ENCODE results near the gene MYO10.
"Not testable (repeated sequence)": the region's sequence is repeated elsewhere in the genome, so short reads cannot be mapped to it uniquely, and the experiment has no call there.

The MYO10 gene

GRCh38 chr5:16885635-16886365, 50.3 kb downstream of the MYO10 start:
- Histone ChIP-seq H2AFZ (ENCODE audit: low read depth, low read length) (no peak overlapping the region), H3K4me3 (ENCODE audit: low read length) (no peak overlapping the region), H3K4me1 (ENCODE audit: insufficient read depth, low read length) (peaks cover 22% of the 10 kb centered on the region), H3K9me3 (ENCODE audit: low read length) (no peaks in the 10 kb centered on the region), H3K36me3 (ENCODE audit: insufficient read depth, low read length) (no peaks in the 10 kb centered on the region), H3K27me3 (ENCODE audit: insufficient read depth, low read length) (no peaks in the 10 kb centered on the region)

GRCh38 chr5:16884595-16884994, 51.5 kb downstream of the MYO10 start:
- peaks cover 21% of the 10 kb centered on the region for H3K4me1 ChIP-seq (ENCODE audit: insufficient read depth, low read length)

GRCh38 chr5:16883806-16884205, 52.3 kb downstream of the MYO10 start:
- no peaks in the 10 kb centered on the region for H3K36me3 ChIP-seq (ENCODE audit: insufficient read depth, low read length)
- H3K4me3 ChIP-seq (ENCODE audit: low read length) = no peak overlapping the region
- peaks cover 19% of the 10 kb centered on the region for H3K4me1 ChIP-seq (ENCODE audit: insufficient read depth, low read length)
- H3K27me3 ChIP-seq (ENCODE audit: insufficient read depth, low read length) = no peaks in the 10 kb centered on the region
- H3K9me3 ChIP-seq (ENCODE audit: low read length) = no peaks in the 10 kb centered on the region
- H2AFZ ChIP-seq (ENCODE audit: low read depth, low read length) = no peak overlapping the region

More at GRCh38 chr5:16884595-16884994, 51.5 kb downstream of the MYO10 start:
- Histone ChIP-seq H3K27me3 (ENCODE audit: insufficient read depth, low read length) (no peaks in the 10 kb centered on the region), H3K9me3 (ENCODE audit: low read length) (no peaks in the 10 kb centered on the region), H3K4me3 (ENCODE audit: low read length) (no peak overlapping the region), H3K36me3 (ENCODE audit: insufficient read depth, low read length) (no peaks in the 10 kb centered on the region), H2AFZ (ENCODE audit: low read depth, low read length) (no peak overlapping the region)

- Histone ChIP-seq H2AFZ (ENCODE audit: low read depth, low read length) (no peak overlapping the region), H3K9me3 (ENCODE audit: low read length) (no peaks in the 10 kb centered on the region), H3K27me3 (ENCODE audit: insufficient read depth, low read length) (no peaks in the 10 kb centered on the region), H3K4me3 (ENCODE audit: low read length) (no peak overlapping the region), H3K36me3 (ENCODE audit: insufficient read depth, low read length) (no peaks in the 10 kb centered on the region), H3K4me1 (ENCODE audit: insufficient read depth, low read length) (peaks cover 19% of the 10 kb centered on the region)
Measured at GRCh38 chr5:16883176-16883575, 52.9 kb downstream of the MYO10 start.

GRCh38 chr5:16881251-16881650, 54.8 kb downstream of the MYO10 start:
- H3K36me3 ChIP-seq (ENCODE audit: insufficient read depth, low read length) = no peaks in the 10 kb centered on the region
- no peaks in the 10 kb centered on the region for H3K27me3 ChIP-seq (ENCODE audit: insufficient read depth, low read length)
- H3K4me1 ChIP-seq (ENCODE audit: insufficient read depth, low read length) = peaks cover 19% of the 10 kb centered on the region
- no peak overlapping the region for H2AFZ ChIP-seq (ENCODE audit: low read depth, low read length)
- H3K9me3 ChIP-seq (ENCODE audit: low read length) = no peaks in the 10 kb centered on the region
- no peak overlapping the region for H3K4me3 ChIP-seq (ENCODE audit: low read length)

GRCh38 chr5:16880547-16880946, 55.5 kb downstream of the MYO10 start:
- Histone ChIP-seq H3K4me3 (ENCODE audit: low read length) (no peak overlapping the region), H3K4me1 (ENCODE audit: insufficient read depth, low read length) (peaks cover 19% of the 10 kb centered on the region), H3K36me3 (ENCODE audit: insufficient read depth, low read length) (peaks cover 1% of the 10 kb centered on the region), H2AFZ (ENCODE audit: low read depth, low read length) (no peak overlapping the region), H3K27me3 (ENCODE audit: insufficient read depth, low read length) (no peaks in the 10 kb centered on the region), H3K9me3 (ENCODE audit: low read length) (no peaks in the 10 kb centered on the region)

- H3K27me3 ChIP-seq (ENCODE audit: insufficient read depth, low read length) = no peaks in the 10 kb centered on the region
- H3K36me3 ChIP-seq (ENCODE audit: insufficient read depth, low read length) = peaks cover 9% of the 10 kb centered on the region
- H3K4me3 ChIP-seq (ENCODE audit: low read length) = no peak overlapping the region
- H3K9me3 ChIP-seq (ENCODE audit: low read length) = peaks cover 2% of the 10 kb centered on the region
- H2AFZ ChIP-seq (ENCODE audit: low read depth, low read length) = no peak overlapping the region
- H3K4me1 ChIP-seq (ENCODE audit: insufficient read depth, low read length) = peaks cover 19% of the 10 kb centered on the region
Measured at GRCh38 chr5:16879650-16880049, 56.4 kb downstream of the MYO10 start.

- no peak overlapping the region for H2AFZ ChIP-seq (ENCODE audit: low read depth, low read length)
- H3K4me1 ChIP-seq (ENCODE audit: insufficient read depth, low read length) = peaks cover 19% of the 10 kb centered on the region
- no peaks in the 10 kb centered on the region for H3K27me3 ChIP-seq (ENCODE audit: insufficient read depth, low read length)
- no peak overlapping the region for H3K4me3 ChIP-seq (ENCODE audit: low read length)
- peaks cover 2% of the 10 kb centered on the region for H3K9me3 ChIP-seq (ENCODE audit: low read length)
- peaks cover 11% of the 10 kb centered on the region for H3K36me3 ChIP-seq (ENCODE audit: insufficient read depth, low read length)
Measured at GRCh38 chr5:16879191-16879590, 56.9 kb downstream of the MYO10 start.

- no peaks in the 10 kb centered on the region for H3K27me3 ChIP-seq (ENCODE audit: insufficient read depth, low read length)
- peaks cover 17% of the 10 kb centered on the region for H3K4me1 ChIP-seq (ENCODE audit: insufficient read depth, low read length)
- no peak overlapping the region for H2AFZ ChIP-seq (ENCODE audit: low read depth, low read length)
- peaks cover 11% of the 10 kb centered on the region for H3K36me3 ChIP-seq (ENCODE audit: insufficient read depth, low read length)
- no peak overlapping the region for H3K4me3 ChIP-seq (ENCODE audit: low read length)
- H3K9me3 ChIP-seq (ENCODE audit: low read length) = peaks cover 10% of the 10 kb centered on the region
Measured at GRCh38 chr5:16877267-16877935, 58.7 kb downstream of the MYO10 start.

- Histone ChIP-seq H3K9me3 (ENCODE audit: low read length) (peaks cover 13% of the 10 kb centered on the region), H3K36me3 (ENCODE audit: insufficient read depth, low read length) (peaks cover 11% of the 10 kb centered on the region)
- not testable (repeated sequence) for H3K4me3 ChIP-seq (ENCODE audit: low read length); H3K27me3 ChIP-seq (ENCODE audit: insufficient read depth, low read length); H3K4me1 ChIP-seq (ENCODE audit: insufficient read depth, low read length); H2AFZ ChIP-seq (ENCODE audit: low read depth, low read length)
Measured at GRCh38 chr5:16874424-16874823, 61.7 kb downstream of the MYO10 start.

GRCh38 chr5:16871746-16872339, 64.2 kb downstream of the MYO10 start:
- Histone ChIP-seq H3K36me3 (ENCODE audit: insufficient read depth, low read length) (peaks cover 11% of the 10 kb centered on the region), H3K4me1 (ENCODE audit: insufficient read depth, low read length) (peaks cover 8% of the 10 kb centered on the region), H3K4me3 (ENCODE audit: low read length) (no peak overlapping the region), H2AFZ (ENCODE audit: low read depth, low read length) (no peak overlapping the region), H3K27me3 (ENCODE audit: insufficient read depth, low read length) (no peaks in the 10 kb centered on the region), H3K9me3 (ENCODE audit: low read length) (peaks cover 13% of the 10 kb centered on the region)

GRCh38 chr5:16870878-16871277, 65.2 kb downstream of the MYO10 start:
- Histone ChIP-seq H3K9me3 (ENCODE audit: low read length) (peaks cover 13% of the 10 kb centered on the region), H3K4me1 (ENCODE audit: insufficient read depth, low read length) (peaks cover 12% of the 10 kb centered on the region), H3K27me3 (ENCODE audit: insufficient read depth, low read length) (no peaks in the 10 kb centered on the region), H3K4me3 (ENCODE audit: low read length) (no peak overlapping the region), H3K36me3 (ENCODE audit: insufficient read depth, low read length) (peaks cover 11% of the 10 kb centered on the region), H2AFZ (ENCODE audit: low read depth, low read length) (no peak overlapping the region)

Data from neuron (in vitro differentiated cells).